ENCODE measurements around the gene DACT1.

DNA sequence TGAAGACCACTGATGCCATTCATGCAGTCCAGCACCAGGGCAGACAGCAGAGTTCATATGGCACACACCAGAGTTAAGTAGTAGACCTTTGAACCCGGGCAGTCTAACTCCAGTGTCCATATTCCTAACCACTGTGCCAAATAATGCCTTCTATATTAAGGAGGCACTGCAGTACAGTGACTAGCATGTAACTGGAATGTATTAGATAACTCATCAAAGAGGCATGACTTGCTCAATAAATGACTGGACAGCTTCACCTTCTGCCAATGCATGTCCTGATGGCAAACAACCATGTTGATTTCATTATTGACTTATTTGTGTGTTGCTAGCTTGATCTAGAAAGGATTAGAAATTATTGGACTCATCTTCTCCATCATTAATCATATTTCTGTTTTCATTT is 40.2 kb downstream of the DACT1 start:
- no peak for TF ChIP-seq CTCF (IDR thresholded peaks at IDR 0.05; ENCODE audit: poor library complexity, severe bottlenecking)
- TF ChIP-seq RAD21 (conservative IDR thresholded peaks at IDR 0.05), result no peak
